Stomach (tissue), 4 donors: ENCODE data around the gene SGPP2.

Experiments
- EP300 ChIP-seq: sonication (generic); formaldehyde crosslinking; IDR thresholded peaks from one replicate; pipeline ENCODE4 v1.6.1; 2017; ENCODE audit warnings: antibody characterized with exemption
- POLR2A ChIP-seq, 4 donors: fragments of 450-650 bp; IDR thresholded peaks; one replicate each; pipeline ENCODE4 v1.6.1; 2016; ENCODE audit warnings: antibody characterized with exemption in 4 of 4, control low read depth in 2 of 4, mild to moderate bottlenecking in 1 of 4, moderate library complexity in 1 of 4
- TF ChIP-seq, protein P1 (sequence below), 7 experiments: fragments of 450-650 bp in 4 of 7; fragments of 200-600 bp in 3 of 7; sonication (generic) in 3 of 7; IDR thresholded peaks; one replicate each; pipeline ENCODE4 v1.5.1; 2016 to 2019; ENCODE audit warnings: antibody characterized with exemption in 7 of 7, control low read depth in 2 of 7, mild to moderate bottlenecking in 1 of 7

- TF ChIP-seq, protein P1, sequence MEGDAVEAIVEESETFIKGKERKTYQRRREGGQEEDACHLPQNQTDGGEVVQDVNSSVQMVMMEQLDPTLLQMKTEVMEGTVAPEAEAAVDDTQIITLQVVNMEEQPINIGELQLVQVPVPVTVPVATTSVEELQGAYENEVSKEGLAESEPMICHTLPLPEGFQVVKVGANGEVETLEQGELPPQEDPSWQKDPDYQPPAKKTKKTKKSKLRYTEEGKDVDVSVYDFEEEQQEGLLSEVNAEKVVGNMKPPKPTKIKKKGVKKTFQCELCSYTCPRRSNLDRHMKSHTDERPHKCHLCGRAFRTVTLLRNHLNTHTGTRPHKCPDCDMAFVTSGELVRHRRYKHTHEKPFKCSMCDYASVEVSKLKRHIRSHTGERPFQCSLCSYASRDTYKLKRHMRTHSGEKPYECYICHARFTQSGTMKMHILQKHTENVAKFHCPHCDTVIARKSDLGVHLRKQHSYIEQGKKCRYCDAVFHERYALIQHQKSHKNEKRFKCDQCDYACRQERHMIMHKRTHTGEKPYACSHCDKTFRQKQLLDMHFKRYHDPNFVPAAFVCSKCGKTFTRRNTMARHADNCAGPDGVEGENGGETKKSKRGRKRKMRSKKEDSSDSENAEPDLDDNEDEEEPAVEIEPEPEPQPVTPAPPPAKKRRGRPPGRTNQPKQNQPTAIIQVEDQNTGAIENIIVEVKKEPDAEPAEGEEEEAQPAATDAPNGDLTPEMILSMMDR (IDR thresholded peaks at IDR 0.05) = no peak
- TF ChIP-seq EP300 (no peak), POLR2A (IDR thresholded peaks at IDR 0.05) (no peak)
Measured at GRCh38 chr2:222604749-222605515, 180.6 kb downstream of the SGPP2 start.
